ENCODE results near the gene EPHB4.
"Not testable (repeated sequence)": the region's sequence is repeated elsewhere in the genome, so short reads cannot be mapped to it uniquely, and the experiment has no call there.

The EPHB4 gene

DNA sequence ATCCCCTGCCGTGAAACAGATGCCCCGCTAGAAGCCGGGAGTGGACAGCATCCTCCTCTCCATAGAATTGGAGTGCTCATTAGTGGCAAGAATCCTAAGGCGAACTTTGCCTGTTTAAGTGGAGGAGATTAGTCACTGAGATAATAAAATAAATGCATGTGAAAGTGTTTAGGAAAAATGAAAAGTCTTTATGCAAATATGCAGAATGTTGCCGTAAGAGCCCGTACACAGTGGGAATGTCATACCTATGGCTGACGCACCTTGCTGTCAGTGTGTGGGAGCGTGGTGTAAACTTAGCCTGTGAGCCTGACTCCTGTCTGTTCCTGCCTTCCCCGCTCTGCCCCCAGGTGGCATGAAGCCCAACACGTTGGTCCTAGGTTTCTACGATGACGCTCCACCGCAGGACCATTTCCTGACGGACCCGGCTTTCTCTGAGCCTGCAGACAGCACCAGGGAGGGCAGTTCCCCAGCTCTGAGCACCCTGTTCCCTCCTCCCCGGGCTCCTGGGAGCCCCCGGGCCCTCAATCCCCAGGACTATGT lies 38.1 kb upstream of the EPHB4 start:
- H3K4me3 ChIP-seq (ENCODE audit: low read depth in 1 of 2, low read length in 2 of 2): no peak overlapping the region
- peak overlapping the region; percentile 99 for H3K27ac ChIP-seq (ENCODE audit: low read depth, low read length)
- no peaks in the 10 kb centered on the region for H3K9me3 ChIP-seq (ENCODE audit: low read length)
- H3K4me1 ChIP-seq (ENCODE audit: insufficient read depth, low read length): peaks cover 25% of the 10 kb centered on the region
- H3K36me3 ChIP-seq (ENCODE audit: insufficient read depth, low read length): peaks cover 12% of the 10 kb centered on the region
- H3K9ac ChIP-seq (ENCODE audit: low read length): no peak overlapping the region
- no peaks in the 10 kb centered on the region for H3K27me3 ChIP-seq (ENCODE audit: control insufficient read depth in 1 of 2, insufficient read depth in 2 of 2, low read length in 2 of 2)

GRCh38 chr7:100864263-100864845 lies 37.0 kb upstream of the EPHB4 start:
- no peaks in the 10 kb centered on the region for H3K27me3 ChIP-seq (ENCODE audit: control insufficient read depth in 1 of 2, insufficient read depth in 2 of 2, low read length in 2 of 2)
- H3K4me1 ChIP-seq (ENCODE audit: insufficient read depth, low read length): peaks cover 25% of the 10 kb centered on the region
- H3K27ac ChIP-seq (ENCODE audit: low read depth, low read length): no peak overlapping the region
- H3K9ac ChIP-seq (ENCODE audit: low read length): no peak overlapping the region
- H3K4me3 ChIP-seq (ENCODE audit: low read depth in 1 of 2, low read length in 2 of 2): no peak overlapping the region
- H3K36me3 ChIP-seq (ENCODE audit: insufficient read depth, low read length): peaks cover 12% of the 10 kb centered on the region
- H3K9me3 ChIP-seq (ENCODE audit: low read length): no peaks in the 10 kb centered on the region

DNA sequence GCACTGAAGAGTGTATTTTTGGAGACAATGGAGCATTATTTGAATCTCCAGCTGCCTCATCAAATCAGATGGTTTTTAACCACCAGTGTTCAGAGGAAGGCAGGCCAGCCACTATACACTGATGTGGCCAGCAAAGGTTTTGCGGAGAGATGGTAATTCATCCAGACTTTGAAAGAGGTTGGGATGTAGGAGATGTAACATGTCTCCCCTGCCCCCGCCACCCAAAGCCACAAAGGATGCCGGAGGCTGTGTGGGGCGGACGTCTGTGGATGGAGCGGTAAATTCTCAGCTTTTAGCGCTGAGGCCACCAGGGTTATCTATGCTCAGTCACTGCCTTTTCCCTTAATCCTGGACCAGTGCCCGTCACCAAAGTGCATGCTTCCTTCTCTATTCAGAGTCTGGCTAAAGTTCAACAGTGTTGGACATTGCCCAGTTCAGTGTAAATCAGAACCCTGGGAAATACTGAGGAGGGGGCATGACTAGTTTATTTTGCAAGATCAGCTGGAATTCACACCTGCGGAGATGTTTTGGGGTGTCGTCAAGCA lies 36.2 kb upstream of the EPHB4 start:
- H3K9me3 ChIP-seq (ENCODE audit: low read length): no peaks in the 10 kb centered on the region
- H3K27ac ChIP-seq (ENCODE audit: low read depth, low read length): no peak overlapping the region
- H3K27me3 ChIP-seq (ENCODE audit: control insufficient read depth in 1 of 2, insufficient read depth in 2 of 2, low read length in 2 of 2): no peaks in the 10 kb centered on the region
- H3K4me3 ChIP-seq (ENCODE audit: low read depth in 1 of 2, low read length in 2 of 2): no peak overlapping the region
- H3K36me3 ChIP-seq (ENCODE audit: insufficient read depth, low read length): peaks cover 12% of the 10 kb centered on the region
- H3K4me1 ChIP-seq (ENCODE audit: insufficient read depth, low read length): peaks cover 18% of the 10 kb centered on the region
- H3K9ac ChIP-seq (ENCODE audit: low read length): no peak overlapping the region

DNA sequence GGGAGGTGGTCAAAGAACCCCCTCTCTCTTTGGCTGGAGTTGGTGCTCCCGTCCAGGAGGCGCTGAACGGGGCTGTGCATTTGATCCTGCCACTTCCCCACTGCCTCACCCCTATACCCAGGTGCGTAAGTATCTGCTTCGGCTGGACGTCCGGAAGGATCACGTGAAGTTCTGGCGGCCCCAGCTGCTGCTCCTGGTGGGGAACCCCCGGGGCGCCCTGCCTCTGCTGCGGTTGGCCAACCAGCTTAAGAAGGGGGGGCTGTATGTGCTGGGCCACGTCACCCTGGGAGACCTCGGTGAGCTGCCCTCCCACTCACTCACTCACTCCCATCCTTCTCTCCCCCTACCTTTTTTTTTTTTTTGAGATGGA lies 34.3 kb upstream of the EPHB4 start:
- no peaks in the 10 kb centered on the region for H3K27me3 ChIP-seq (ENCODE audit: control insufficient read depth in 1 of 2, insufficient read depth in 2 of 2, low read length in 2 of 2)
- H3K4me3 ChIP-seq (ENCODE audit: low read depth in 1 of 2, low read length in 2 of 2): no peak overlapping the region
- no peaks in the 10 kb centered on the region for H3K9me3 ChIP-seq (ENCODE audit: low read length)
- H3K9ac ChIP-seq (ENCODE audit: low read length): no peak overlapping the region
- H3K36me3 ChIP-seq (ENCODE audit: insufficient read depth, low read length): peaks cover 12% of the 10 kb centered on the region
- H3K4me1 ChIP-seq (ENCODE audit: insufficient read depth, low read length): peaks cover 7% of the 10 kb centered on the region
- no peak overlapping the region for H3K27ac ChIP-seq (ENCODE audit: low read depth, low read length)

DNA sequence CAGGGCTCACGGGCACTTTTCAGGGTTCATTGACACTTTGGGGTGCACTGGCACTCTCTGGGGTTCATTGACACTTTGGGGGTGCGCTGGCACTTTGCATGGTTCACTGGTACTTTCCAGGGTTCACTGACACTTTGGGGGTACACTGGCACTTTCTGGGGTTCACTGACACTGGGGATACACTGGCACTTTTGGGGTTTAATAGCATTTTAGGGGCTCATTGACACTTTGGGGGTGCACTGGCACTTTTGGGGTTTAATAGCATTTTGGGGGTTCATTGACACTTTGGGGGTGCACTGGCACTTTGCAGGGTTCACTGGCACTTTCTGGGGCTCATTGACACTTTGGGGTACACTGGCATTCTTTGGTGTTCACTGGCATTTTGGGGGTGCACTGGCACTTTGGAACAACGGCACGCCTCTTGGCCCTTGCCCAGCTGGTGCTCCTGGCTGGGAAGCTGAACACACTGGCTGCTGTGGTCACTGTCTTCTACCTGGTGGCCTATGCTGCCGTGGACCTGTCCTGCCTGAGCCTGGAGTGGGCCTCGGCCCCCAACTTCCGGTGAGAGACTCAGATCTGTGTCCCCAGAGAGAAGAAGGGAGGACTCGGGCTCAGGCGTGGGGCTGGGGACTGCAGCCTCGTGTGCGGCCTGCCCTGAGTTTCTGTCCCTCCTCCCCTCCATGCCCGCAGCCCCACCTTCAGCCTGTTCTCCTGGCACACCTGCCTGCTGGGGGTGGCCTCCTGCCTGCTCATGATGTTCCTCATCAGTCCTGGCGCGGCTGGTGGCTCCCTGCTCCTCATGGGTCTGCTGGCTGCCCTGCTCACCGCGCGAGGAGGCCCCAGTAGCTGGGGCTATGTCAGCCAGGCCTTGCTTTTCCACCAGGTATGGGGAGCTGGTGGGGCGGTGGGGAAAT lies 33.6 kb upstream of the EPHB4 start:
- H3K27me3 ChIP-seq (ENCODE audit: control insufficient read depth in 1 of 2, insufficient read depth in 2 of 2, low read length in 2 of 2): no peaks in the 10 kb centered on the region
- H3K4me3 ChIP-seq (ENCODE audit: low read depth in 1 of 2, low read length in 2 of 2): no peak overlapping the region
- H3K4me1 ChIP-seq (ENCODE audit: insufficient read depth, low read length): peaks cover 5% of the 10 kb centered on the region
- no peak overlapping the region for H3K27ac ChIP-seq (ENCODE audit: low read depth, low read length)
- no peaks in the 10 kb centered on the region for H3K9me3 ChIP-seq (ENCODE audit: low read length)
- H3K36me3 ChIP-seq (ENCODE audit: insufficient read depth, low read length): peaks cover 12% of the 10 kb centered on the region
- H3K9ac ChIP-seq (ENCODE audit: low read length): no peak overlapping the region

DNA sequence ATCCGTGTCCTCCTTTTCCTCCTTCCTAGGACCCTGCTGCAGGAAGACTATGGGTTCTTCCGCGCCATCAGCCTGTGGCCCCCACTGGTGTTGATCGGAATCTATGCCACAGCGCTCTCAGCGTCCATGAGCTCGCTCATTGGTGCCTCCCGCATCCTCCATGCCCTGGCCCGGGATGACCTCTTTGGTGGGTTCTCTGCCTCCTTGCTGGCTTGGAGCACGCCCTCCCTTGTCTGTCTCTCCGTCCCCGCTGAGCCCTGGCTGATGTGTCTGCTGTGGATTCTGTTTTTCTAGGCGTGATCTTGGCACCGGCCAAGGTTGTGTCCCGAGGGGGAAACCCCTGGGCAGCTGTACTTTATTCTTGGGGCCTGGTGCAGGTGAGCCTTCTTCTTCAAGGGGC lies 32.5 kb upstream of the EPHB4 start:
- peaks cover 12% of the 10 kb centered on the region for H3K36me3 ChIP-seq (ENCODE audit: insufficient read depth, low read length)

DNA sequence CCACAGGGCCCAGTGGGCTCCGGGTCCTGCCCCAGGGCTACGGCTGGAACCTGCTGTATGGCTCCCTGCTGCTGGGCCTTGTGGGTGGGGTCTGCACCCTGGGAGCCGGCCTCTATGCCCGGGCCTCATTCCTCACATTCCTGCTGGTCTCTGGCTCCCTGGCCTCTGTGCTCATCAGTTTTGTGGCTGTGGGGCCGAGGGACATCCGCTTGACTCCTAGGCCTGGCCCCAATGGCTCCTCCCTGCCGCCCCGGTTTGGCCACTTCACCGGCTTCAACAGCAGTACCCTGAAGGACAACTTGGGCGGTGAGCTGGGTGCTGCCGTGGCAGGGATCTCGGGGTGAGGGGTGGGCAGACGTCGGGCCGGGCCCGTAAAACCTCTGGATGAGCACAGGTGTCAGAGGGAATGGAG lies 29.6 kb upstream of the EPHB4 start:
- no peak overlapping the region for H3K9ac ChIP-seq (ENCODE audit: low read length)
- H3K27me3 ChIP-seq (ENCODE audit: control insufficient read depth in 1 of 2, insufficient read depth in 2 of 2, low read length in 2 of 2): no peaks in the 10 kb centered on the region
- H3K9me3 ChIP-seq (ENCODE audit: low read length): no peaks in the 10 kb centered on the region
- H3K4me3 ChIP-seq (ENCODE audit: low read depth in 1 of 2, low read length in 2 of 2): no peak overlapping the region
- H3K36me3 ChIP-seq (ENCODE audit: insufficient read depth, low read length): peaks cover 12% of the 10 kb centered on the region
- H3K4me1 ChIP-seq (ENCODE audit: insufficient read depth, low read length): peaks cover 13% of the 10 kb centered on the region
- H3K27ac ChIP-seq (ENCODE audit: low read depth, low read length): no peak overlapping the region

More for the DNA sequence above, 32.5 kb upstream of the EPHB4 start:
- Histone ChIP-seq H3K27ac (ENCODE audit: low read depth, low read length) (no peak overlapping the region), H3K27me3 (ENCODE audit: control insufficient read depth in 1 of 2, insufficient read depth in 2 of 2, low read length in 2 of 2) (no peaks in the 10 kb centered on the region), H3K9me3 (ENCODE audit: low read length) (no peaks in the 10 kb centered on the region), H3K4me1 (ENCODE audit: insufficient read depth, low read length) (no peaks in the 10 kb centered on the region), H3K4me3 (ENCODE audit: low read depth in 1 of 2, low read length in 2 of 2) (no peak overlapping the region), H3K9ac (ENCODE audit: low read length) (no peak overlapping the region)

DNA sequence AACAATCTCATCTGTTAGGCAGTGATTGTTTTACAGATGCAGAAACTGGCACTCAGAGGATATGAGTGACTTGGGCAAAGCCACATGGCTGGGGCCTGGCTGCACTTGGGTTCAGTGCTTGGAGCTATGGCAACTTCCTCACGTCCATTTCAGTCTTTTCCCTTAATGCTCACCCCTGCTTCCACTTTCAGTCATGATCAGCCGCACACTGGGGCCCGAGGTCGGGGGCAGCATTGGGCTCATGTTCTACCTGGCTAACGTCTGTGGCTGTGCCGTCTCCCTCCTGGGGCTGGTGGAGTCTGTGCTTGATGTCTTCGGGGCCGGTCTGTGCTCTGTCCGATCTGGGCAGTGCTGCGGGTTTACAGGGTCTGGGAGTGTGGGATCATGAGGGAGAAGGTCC lies 28.2 kb upstream of the EPHB4 start:
- Histone ChIP-seq H3K9me3 (ENCODE audit: low read length) (no peaks in the 10 kb centered on the region), H3K9ac (ENCODE audit: low read length) (no peak overlapping the region), H3K27me3 (ENCODE audit: control insufficient read depth in 1 of 2, insufficient read depth in 2 of 2, low read length in 2 of 2) (no peaks in the 10 kb centered on the region), H3K4me3 (ENCODE audit: low read depth in 1 of 2, low read length in 2 of 2) (no peak overlapping the region), H3K36me3 (ENCODE audit: insufficient read depth, low read length) (peaks cover 5% of the 10 kb centered on the region), H3K4me1 (ENCODE audit: insufficient read depth, low read length) (peaks cover 15% of the 10 kb centered on the region), H3K27ac (ENCODE audit: low read depth, low read length) (no peak overlapping the region)

DNA sequence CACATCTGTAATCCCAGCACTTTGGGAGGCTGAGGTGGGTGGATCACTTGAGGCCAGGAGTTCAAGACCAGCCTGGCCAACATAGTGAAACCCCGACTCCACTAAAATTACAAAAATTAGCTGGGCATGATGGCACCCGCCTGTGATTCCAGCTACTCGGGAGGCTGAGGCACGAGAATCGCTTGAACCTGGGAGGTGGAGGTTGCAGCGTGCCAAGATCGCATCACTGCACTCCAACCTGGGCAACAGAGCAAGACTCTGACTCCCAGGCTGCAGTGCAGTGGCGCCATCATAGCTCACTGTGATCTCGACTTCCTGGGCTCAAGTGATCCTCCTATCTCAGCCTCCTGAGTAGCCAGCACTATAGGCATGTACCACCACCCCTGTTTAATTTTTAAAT lies 27.6 kb upstream of the EPHB4 start:
- H3K36me3 ChIP-seq (ENCODE audit: insufficient read depth, low read length); H3K27ac ChIP-seq (ENCODE audit: low read depth, low read length); H3K9ac ChIP-seq (ENCODE audit: low read length); H3K9me3 ChIP-seq (ENCODE audit: low read length); H3K27me3 ChIP-seq (ENCODE audit: control insufficient read depth in 1 of 2, insufficient read depth in 2 of 2, low read length in 2 of 2); H3K4me3 ChIP-seq (ENCODE audit: low read depth in 1 of 2, low read length in 2 of 2): not testable (repeated sequence)
- peaks cover 15% of the 10 kb centered on the region for H3K4me1 ChIP-seq (ENCODE audit: insufficient read depth, low read length)

- no peaks in the 10 kb centered on the region for H3K27me3 ChIP-seq (ENCODE audit: control insufficient read depth in 1 of 2, insufficient read depth in 2 of 2, low read length in 2 of 2)
- peaks cover 15% of the 10 kb centered on the region for H3K4me1 ChIP-seq (ENCODE audit: insufficient read depth, low read length)
- no peak overlapping the region for H3K27ac ChIP-seq (ENCODE audit: low read depth, low read length)
- no peaks in the 10 kb centered on the region for H3K9me3 ChIP-seq (ENCODE audit: low read length)
- H3K9ac ChIP-seq (ENCODE audit: low read length): no peak overlapping the region
- no peak overlapping the region for H3K4me3 ChIP-seq (ENCODE audit: low read depth in 1 of 2, low read length in 2 of 2)
- no peaks in the 10 kb centered on the region for H3K36me3 ChIP-seq (ENCODE audit: insufficient read depth, low read length)
Observed at GRCh38 chr7:100854146-100854895, 27.0 kb upstream of the EPHB4 start.

All from muscle layer of colon (tissue), 2 donors.